Measurements from ENCODE around the gene TSKU.

Gene TSKU

DNA sequence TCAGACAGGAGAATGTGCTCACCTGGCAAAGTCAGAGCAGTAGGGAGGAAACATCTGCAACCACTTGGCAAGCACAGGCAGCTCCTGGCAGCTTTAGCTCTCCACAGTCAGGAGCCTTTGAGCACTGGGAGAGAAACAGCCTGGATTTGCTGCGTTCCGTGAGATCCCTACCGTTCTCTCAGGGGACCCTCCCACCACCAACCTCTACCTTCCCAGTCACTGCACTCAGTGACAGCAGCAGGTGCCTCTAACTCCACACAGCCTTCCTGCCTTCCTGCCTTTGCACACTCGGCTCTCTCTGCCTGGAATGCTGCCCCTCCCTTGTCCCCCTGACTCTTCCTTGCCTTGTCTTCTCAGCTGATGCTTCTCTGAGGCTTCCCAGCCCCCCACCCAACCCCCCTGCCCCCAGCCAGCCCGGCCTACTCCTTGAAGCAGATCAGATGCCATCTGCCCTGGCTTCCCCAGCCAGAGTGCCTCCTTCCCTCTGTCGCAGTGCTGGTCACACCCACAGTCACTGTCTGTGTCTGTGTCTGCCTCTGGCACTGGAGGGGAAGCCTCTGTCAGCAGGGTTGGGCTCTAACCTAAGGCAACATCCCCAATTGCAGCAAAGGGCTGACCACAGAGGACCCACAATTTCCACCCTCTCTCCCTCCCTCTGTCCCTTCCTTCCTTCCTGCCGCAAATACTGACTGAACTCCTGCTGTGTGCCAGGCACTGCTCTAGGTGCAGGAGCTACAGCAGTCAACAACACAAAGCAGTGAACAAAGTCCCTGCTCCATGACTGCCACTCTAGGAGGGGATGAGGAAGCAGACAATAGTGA is 14.9 kb upstream of the TSKU start:
- TF ChIP-seq TAF1 (IDR thresholded peaks at IDR 0.05; ENCODE audit: low read depth) (no peak), ZBTB7A (IDR thresholded peaks at IDR 0.05; ENCODE audit: low read depth) (no peak), NFIC (IDR thresholded peaks at IDR 0.05) (no peak), TEAD4 (IDR thresholded peaks at IDR 0.05) (no peak), EP300 (IDR thresholded peaks at IDR 0.05; ENCODE audit: borderline replicate concordance) (no peak), FOXM1 (IDR thresholded peaks at IDR 0.05; ENCODE audit: borderline replicate concordance, low read depth) (no peak), TCF12 (IDR thresholded peaks at IDR 0.05; ENCODE audit: low read depth) (no peak), CEBPB (IDR thresholded peaks at IDR 0.05) (no peak), RAD21 (IDR thresholded peaks at IDR 0.05; ENCODE audit: low read depth) (no peak), EGR1 (IDR thresholded peaks at IDR 0.05) (no peak), YY1 (IDR thresholded peaks at IDR 0.05; ENCODE audit: low read depth) (no peak)
- TF ChIP-seq, protein P1, sequence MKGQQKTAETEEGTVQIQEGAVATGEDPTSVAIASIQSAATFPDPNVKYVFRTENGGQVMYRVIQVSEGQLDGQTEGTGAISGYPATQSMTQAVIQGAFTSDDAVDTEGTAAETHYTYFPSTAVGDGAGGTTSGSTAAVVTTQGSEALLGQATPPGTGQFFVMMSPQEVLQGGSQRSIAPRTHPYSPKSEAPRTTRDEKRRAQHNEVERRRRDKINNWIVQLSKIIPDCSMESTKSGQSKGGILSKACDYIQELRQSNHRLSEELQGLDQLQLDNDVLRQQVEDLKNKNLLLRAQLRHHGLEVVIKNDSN (IDR thresholded peaks at IDR 0.05) = no peak
- TF ChIP-seq, protein P2, sequence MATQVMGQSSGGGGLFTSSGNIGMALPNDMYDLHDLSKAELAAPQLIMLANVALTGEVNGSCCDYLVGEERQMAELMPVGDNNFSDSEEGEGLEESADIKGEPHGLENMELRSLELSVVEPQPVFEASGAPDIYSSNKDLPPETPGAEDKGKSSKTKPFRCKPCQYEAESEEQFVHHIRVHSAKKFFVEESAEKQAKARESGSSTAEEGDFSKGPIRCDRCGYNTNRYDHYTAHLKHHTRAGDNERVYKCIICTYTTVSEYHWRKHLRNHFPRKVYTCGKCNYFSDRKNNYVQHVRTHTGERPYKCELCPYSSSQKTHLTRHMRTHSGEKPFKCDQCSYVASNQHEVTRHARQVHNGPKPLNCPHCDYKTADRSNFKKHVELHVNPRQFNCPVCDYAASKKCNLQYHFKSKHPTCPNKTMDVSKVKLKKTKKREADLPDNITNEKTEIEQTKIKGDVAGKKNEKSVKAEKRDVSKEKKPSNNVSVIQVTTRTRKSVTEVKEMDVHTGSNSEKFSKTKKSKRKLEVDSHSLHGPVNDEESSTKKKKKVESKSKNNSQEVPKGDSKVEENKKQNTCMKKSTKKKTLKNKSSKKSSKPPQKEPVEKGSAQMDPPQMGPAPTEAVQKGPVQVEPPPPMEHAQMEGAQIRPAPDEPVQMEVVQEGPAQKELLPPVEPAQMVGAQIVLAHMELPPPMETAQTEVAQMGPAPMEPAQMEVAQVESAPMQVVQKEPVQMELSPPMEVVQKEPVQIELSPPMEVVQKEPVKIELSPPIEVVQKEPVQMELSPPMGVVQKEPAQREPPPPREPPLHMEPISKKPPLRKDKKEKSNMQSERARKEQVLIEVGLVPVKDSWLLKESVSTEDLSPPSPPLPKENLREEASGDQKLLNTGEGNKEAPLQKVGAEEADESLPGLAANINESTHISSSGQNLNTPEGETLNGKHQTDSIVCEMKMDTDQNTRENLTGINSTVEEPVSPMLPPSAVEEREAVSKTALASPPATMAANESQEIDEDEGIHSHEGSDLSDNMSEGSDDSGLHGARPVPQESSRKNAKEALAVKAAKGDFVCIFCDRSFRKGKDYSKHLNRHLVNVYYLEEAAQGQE (IDR thresholded peaks at IDR 0.05; ENCODE audit: low read depth) = no peak

DNA sequence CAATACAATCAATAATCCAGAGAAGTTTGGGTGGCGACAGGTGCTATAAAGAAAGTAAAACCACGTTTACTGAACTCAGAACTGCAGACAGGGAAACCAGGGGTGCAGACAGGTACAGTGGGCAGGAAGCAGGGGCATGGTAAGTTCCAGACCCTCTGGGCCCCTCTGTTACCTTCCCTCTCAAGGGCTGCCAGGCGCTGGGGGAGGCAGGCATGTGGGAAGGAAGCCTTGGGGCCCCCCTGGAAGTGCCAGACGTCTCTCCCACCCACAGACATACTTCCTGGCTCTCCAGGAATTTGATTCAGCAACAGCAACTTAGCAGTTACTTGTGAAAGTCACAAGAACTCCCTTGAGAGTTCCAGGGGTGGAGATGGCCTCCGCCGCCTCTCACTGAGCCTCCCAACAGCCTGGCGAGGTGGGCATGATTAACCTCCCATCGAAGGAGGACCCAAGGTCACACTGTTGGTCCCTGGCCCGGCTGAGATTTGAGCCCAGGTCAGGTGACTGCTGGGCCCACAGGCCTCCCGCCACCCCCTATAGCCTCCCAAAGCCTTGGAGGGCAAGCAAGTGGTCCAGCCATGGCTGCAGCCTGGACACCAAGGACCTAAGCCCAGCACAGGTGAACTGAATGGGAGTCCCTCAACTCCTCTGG is 14.1 kb upstream of the TSKU start:
- TF ChIP-seq TAF1 (IDR thresholded peaks at IDR 0.05; ENCODE audit: low read depth) (no peak), TCF12 (IDR thresholded peaks at IDR 0.05; ENCODE audit: low read depth) (no peak), FOXM1 (IDR thresholded peaks at IDR 0.05; ENCODE audit: borderline replicate concordance, low read depth) (no peak)
- TF ChIP-seq, protein P1 (IDR thresholded peaks at IDR 0.05) = peak; percentile 25; the same call in 1 of the 2 replicates

- TF ChIP-seq RAD21 (IDR thresholded peaks at IDR 0.05; ENCODE audit: low read depth) (no peak), TEAD4 (IDR thresholded peaks at IDR 0.05) (peak; percentile 27; the same call in 1 of the 2 replicates), TCF12 (IDR thresholded peaks at IDR 0.05; ENCODE audit: low read depth) (peak; percentile 51; the same call in 1 of the 2 replicates), FOXM1 (IDR thresholded peaks at IDR 0.05; ENCODE audit: borderline replicate concordance, low read depth) (no peak), CREB1 (IDR thresholded peaks at IDR 0.05; ENCODE audit: low read depth) (no peak), NFIC (IDR thresholded peaks at IDR 0.05) (no peak), EGR1 (IDR thresholded peaks at IDR 0.05) (no peak), EP300 (IDR thresholded peaks at IDR 0.05; ENCODE audit: borderline replicate concordance) (peak; percentile 71; the same call in 1 of the 2 replicates), CEBPB (IDR thresholded peaks at IDR 0.05) (no peak), YY1 (IDR thresholded peaks at IDR 0.05; ENCODE audit: low read depth) (peak; percentile 9; the same call in 1 of the 2 replicates), TAF1 (IDR thresholded peaks at IDR 0.05; ENCODE audit: low read depth) (0 out of 2 replicates have a peak, but pooled peaks have one; percentile 23), ZBTB7A (IDR thresholded peaks at IDR 0.05; ENCODE audit: low read depth) (no peak)
- TF ChIP-seq, protein P2 (IDR thresholded peaks at IDR 0.05; ENCODE audit: low read depth) = no peak
- TF ChIP-seq, protein P1 (IDR thresholded peaks at IDR 0.05) = peak; percentile 83
- TF ChIP-seq, protein P3, sequence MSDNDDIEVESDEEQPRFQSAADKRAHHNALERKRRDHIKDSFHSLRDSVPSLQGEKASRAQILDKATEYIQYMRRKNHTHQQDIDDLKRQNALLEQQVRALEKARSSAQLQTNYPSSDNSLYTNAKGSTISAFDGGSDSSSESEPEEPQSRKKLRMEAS (IDR thresholded peaks at IDR 0.05) = peak; percentile 69
Observed at GRCh38 chr11:76769645-76770586, 13.2 kb upstream of the TSKU start.

- TF ChIP-seq TAF1 (IDR thresholded peaks at IDR 0.05; ENCODE audit: low read depth) (no peak), CEBPB (IDR thresholded peaks at IDR 0.05) (peak; percentile 41), TCF12 (IDR thresholded peaks at IDR 0.05; ENCODE audit: low read depth) (0 out of 2 replicates have a peak, but pooled peaks have one; percentile 27), ZBTB7A (IDR thresholded peaks at IDR 0.05; ENCODE audit: low read depth) (no peak), EP300 (IDR thresholded peaks at IDR 0.05; ENCODE audit: borderline replicate concordance) (peak; percentile 37; the same call in 1 of the 2 replicates), FOXM1 (IDR thresholded peaks at IDR 0.05; ENCODE audit: borderline replicate concordance, low read depth) (no peak), EGR1 (IDR thresholded peaks at IDR 0.05) (no peak), YY1 (IDR thresholded peaks at IDR 0.05; ENCODE audit: low read depth) (no peak), NFIC (IDR thresholded peaks at IDR 0.05) (0 out of 2 replicates have a peak, but pooled peaks have one; percentile 17), TEAD4 (IDR thresholded peaks at IDR 0.05) (peak; percentile 26; the same call in 1 of the 2 replicates), CREB1 (IDR thresholded peaks at IDR 0.05; ENCODE audit: low read depth) (no peak), RAD21 (IDR thresholded peaks at IDR 0.05; ENCODE audit: low read depth) (no peak)
- TF ChIP-seq, protein P1 (IDR thresholded peaks at IDR 0.05) = peak; percentile 73
- TF ChIP-seq, protein P2 (IDR thresholded peaks at IDR 0.05; ENCODE audit: low read depth) = no peak
- TF ChIP-seq, protein P3 (IDR thresholded peaks at IDR 0.05) = no peak
Observed at GRCh38 chr11:76770642-76771445, 12.3 kb upstream of the TSKU start.
